Glutamatergic neuron (in vitro differentiated cells): ENCODE results near the gene CD70. TPM values are rescaled to one million over a fixed set of nuclear protein-coding genes. Genes with fewer than 3 reads are reported as not detected.
"Not testable (repeated sequence)": the region's sequence is repeated elsewhere in the genome, so short reads cannot be mapped to it uniquely, and the experiment has no call there.

Source experiments
- DNase-seq: peaks from one replicate; pipeline ENCODE4 v3.0.0; 2022
- H3K27ac Mint-ChIP-seq: one replicate; pipeline ENCODE4 v1.8.0; 2020; ENCODE audit warnings: mild to moderate bottlenecking, mixed read lengths, inconsistent platforms; ENCODE audit not compliant: unreplicated experiment
- H3K27me3 Mint-ChIP-seq: one replicate; pipeline ENCODE4 v1.8.0; 2020; ENCODE audit warnings: mild to moderate bottlenecking, moderate library complexity, mixed read lengths, inconsistent platforms; ENCODE audit not compliant: unreplicated experiment
- H3K36me3 Mint-ChIP-seq: one replicate; pipeline ENCODE4 v1.8.0; 2020; ENCODE audit warnings: mild to moderate bottlenecking, mixed read lengths, inconsistent platforms; ENCODE audit not compliant: unreplicated experiment
- H3K4me1 Mint-ChIP-seq: one replicate; pipeline ENCODE4 v1.8.0; 2020; ENCODE audit warnings: mild to moderate bottlenecking, low read depth, mixed read lengths, inconsistent platforms; ENCODE audit not compliant: unreplicated experiment
- H3K4me3 Mint-ChIP-seq: one replicate; pipeline ENCODE4 v1.8.0; 2020; ENCODE audit warnings: mild to moderate bottlenecking, mixed read lengths, inconsistent platforms; ENCODE audit not compliant: unreplicated experiment
- H3K9me3 Mint-ChIP-seq: one replicate; pipeline ENCODE4 v1.8.0; 2020; ENCODE audit warnings: mild to moderate bottlenecking, moderate library complexity, mixed read lengths, inconsistent platforms; ENCODE audit not compliant: unreplicated experiment
- total RNA-seq: library from RNA; stranded (reverse); fragmentation: NEBNext Ultra II Directional; extraction: Animal tissue kit (Norgen Biotek cat#: 25700); gene quantifications from one replicate; pipeline ENCODE4 v1.2.1, GENCODE V29; 2021; ENCODE audit not compliant: unreplicated experiment
- TF ChIP-seq, protein P1 (sequence below): fragments of 200-600 bp; sonication (generic); IDR thresholded peaks from one replicate; pipeline ENCODE4 v1.5.0; 2021; ENCODE audit not compliant: partially characterized antibody, unreplicated experiment

CD70 gene
- total RNA-seq, 1 donor from 2014 or later, result 4.7 TPM

DNA sequence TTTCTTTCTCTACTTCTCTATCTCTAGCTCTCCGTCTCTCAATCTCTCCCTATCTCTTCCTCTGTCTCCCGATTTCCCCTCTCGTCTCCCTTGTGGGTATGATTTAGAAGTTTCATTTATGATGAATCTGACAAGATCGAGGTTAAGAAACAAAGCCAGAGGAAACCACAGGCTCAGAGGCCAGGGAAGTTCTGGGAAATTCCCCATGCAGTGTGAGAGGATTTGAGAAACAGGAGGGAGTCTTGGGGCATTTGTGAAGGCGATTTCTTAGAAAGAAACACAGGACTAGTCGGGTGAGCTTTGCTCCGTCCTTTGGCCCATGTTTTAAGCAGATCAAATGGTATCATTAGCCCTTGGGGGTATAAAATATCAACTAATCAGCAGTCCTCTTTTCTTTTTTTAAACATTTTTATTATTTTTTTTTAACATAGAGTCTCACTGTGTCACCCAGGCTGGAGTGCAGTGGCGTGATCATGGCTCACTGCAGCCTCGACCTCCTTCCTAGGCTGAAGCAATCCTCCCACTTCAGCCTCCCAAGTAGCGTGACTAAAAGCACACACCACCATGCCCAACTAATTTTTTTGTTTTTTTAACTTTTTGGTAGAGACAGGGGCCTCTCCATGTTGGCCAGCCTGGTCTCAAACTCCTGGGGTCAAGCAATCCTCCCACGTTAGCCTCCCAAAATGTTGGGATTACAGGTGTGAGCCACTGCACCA lies 34.3 kb downstream of the CD70 start:
- TF ChIP-seq, protein P1, sequence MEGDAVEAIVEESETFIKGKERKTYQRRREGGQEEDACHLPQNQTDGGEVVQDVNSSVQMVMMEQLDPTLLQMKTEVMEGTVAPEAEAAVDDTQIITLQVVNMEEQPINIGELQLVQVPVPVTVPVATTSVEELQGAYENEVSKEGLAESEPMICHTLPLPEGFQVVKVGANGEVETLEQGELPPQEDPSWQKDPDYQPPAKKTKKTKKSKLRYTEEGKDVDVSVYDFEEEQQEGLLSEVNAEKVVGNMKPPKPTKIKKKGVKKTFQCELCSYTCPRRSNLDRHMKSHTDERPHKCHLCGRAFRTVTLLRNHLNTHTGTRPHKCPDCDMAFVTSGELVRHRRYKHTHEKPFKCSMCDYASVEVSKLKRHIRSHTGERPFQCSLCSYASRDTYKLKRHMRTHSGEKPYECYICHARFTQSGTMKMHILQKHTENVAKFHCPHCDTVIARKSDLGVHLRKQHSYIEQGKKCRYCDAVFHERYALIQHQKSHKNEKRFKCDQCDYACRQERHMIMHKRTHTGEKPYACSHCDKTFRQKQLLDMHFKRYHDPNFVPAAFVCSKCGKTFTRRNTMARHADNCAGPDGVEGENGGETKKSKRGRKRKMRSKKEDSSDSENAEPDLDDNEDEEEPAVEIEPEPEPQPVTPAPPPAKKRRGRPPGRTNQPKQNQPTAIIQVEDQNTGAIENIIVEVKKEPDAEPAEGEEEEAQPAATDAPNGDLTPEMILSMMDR, result no peak
- H3K9me3 Mint-ChIP-seq, result peaks cover 4% of the 10 kb centered on the region
- H3K4me3 Mint-ChIP-seq, result no peak overlapping the region
- H3K4me1 Mint-ChIP-seq, result peaks cover 1% of the 10 kb centered on the region
- no peak for DNase-seq
- H3K27ac Mint-ChIP-seq, result no peak overlapping the region
- no peaks in the 10 kb centered on the region for H3K27me3 Mint-ChIP-seq
- no peaks in the 10 kb centered on the region for H3K36me3 Mint-ChIP-seq

DNA sequence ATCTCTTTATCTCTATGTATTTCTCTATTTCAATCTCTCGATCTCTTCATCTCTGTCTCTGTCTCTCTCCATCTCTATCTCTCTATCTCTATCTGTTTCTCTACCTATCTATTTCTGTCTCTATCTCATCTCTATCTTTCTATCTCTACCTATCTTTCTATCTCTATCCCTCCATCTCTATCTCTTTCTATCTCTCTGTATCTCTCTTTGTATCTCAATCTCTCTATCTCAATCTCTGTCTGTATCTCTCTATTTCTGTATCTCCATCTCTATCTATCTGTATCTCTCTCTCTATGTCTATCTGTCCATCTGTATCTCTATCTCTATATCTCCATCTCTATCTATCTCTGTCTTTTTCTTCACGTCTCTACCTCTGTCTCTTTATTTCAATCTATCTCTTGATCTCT lies 34.9 kb downstream of the CD70 start:
- H3K4me1 Mint-ChIP-seq, result peaks cover 1% of the 10 kb centered on the region
- TF ChIP-seq, protein P1, result no peak
- H3K36me3 Mint-ChIP-seq, result no peaks in the 10 kb centered on the region
- no peak overlapping the region for H3K4me3 Mint-ChIP-seq
- peaks cover 4% of the 10 kb centered on the region for H3K9me3 Mint-ChIP-seq
- H3K27me3 Mint-ChIP-seq, result no peaks in the 10 kb centered on the region
- DNase-seq, result no peak
- no peak overlapping the region for H3K27ac Mint-ChIP-seq

DNA sequence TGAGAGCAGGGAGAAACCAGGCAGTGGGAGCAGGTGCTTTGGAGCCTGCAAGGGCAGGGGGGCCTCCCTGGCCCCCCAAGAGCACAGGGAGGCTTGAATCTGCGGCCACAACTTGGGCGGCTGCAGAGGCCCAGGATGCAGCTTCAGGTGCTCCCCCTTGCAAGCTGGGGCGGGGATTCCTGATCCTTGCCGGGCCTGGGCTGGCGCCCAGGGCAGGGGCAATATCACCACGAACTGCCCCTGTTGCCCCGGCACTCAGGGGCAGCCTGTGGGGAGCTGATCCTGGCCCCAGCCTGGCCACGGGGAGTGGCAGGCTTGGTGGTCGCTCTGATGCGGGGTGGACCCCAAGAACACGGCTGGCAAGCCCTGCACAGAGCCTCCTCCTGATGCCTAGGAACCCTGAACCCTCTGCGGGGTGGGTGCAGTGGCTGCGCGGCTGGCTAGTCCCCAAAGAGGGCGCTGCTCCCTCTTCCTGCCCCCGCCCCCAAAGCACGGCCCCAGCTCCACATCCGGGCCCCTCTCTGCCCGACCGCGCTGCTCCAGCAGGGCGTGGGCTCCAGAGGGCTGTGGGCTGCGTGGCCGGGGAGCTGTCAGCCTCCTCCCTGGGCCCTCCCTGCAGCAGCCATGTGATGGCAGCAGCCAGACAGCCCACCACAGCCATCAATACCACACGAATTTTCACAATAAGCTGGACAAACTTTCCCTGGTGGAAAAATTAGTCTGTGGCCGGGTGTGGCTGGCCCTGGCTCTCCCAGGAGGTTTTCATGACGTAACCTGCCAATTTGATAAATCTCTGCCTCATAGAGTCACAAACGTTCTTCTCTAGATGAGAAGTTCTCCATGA lies 39.1 kb downstream of the CD70 start:
- H3K9me3 Mint-ChIP-seq, result peaks cover 9% of the 10 kb centered on the region
- no peaks in the 10 kb centered on the region for H3K27me3 Mint-ChIP-seq
- H3K4me1 Mint-ChIP-seq, result peaks cover 1% of the 10 kb centered on the region
- TF ChIP-seq, protein P1, result peak; percentile 17
- peak; percentile 69 for DNase-seq
- H3K27ac Mint-ChIP-seq, result no peak overlapping the region
- H3K4me3 Mint-ChIP-seq, result no peak overlapping the region
- peaks cover 4% of the 10 kb centered on the region for H3K36me3 Mint-ChIP-seq

DNA sequence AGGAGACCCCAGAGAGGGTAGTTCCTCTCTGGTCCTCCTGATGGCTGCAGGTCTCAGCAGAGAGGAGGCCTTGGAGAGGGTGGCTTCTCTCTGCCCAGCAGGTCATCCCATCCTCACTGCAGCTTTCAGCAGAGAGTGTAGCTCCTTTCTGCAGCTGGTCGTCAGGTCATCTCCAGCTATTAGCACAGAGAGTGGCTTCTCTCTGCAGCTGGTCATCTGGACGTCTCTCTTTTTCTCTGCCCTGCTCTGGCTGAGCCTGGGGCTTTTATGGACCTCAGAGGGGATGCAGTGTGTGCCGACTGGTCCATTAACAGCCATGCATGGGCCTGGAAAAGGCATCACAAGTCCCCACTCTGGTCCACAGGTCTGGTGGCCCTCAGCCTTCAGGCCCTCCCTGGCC lies 39.9 kb downstream of the CD70 start:
- no peaks in the 10 kb centered on the region for H3K27me3 Mint-ChIP-seq
- DNase-seq, result no peak
- H3K9me3 Mint-ChIP-seq, result peaks cover 9% of the 10 kb centered on the region
- peaks cover 1% of the 10 kb centered on the region for H3K4me1 Mint-ChIP-seq
- peaks cover 5% of the 10 kb centered on the region for H3K36me3 Mint-ChIP-seq
- TF ChIP-seq, protein P1, result no peak
- H3K27ac Mint-ChIP-seq, result no peak overlapping the region
- no peak overlapping the region for H3K4me3 Mint-ChIP-seq

DNA sequence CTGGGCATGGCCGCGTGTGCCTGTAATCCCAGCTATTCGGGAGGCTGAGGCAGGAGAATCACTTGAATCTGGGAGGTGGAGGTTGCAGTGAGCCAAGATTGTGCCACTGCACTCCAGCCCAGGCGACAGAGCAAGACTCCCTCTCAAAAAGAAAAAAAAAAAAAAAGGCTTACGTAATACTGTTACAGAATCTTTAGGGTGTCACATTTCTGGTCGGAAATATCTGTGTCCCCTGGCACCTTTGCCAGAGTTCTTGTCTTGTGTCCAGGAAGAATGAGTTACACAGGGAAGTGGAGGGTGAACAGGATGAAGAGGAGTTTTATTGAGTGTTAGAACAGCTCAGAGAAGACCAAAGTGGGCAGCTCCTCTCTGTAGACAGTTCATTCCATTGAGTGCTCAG lies 40.3 kb downstream of the CD70 start:
- H3K27ac Mint-ChIP-seq, H3K9me3 Mint-ChIP-seq: not testable (repeated sequence)

More for the DNA sequence above, 40.3 kb downstream of the CD70 start:
- not testable (repeated sequence) for DNase-seq, H3K4me1 Mint-ChIP-seq, H3K27me3 Mint-ChIP-seq, H3K36me3 Mint-ChIP-seq, H3K4me3 Mint-ChIP-seq
